Measurements from ENCODE around the gene HINT1.

GRCh38 chr5:131206061-131206460 is 41.0 kb upstream of the HINT1 start:
- TF ChIP-seq ZZZ3 (IDR thresholded peaks at IDR 0.05) (no peak), DACH1 (IDR thresholded peaks at IDR 0.05; ENCODE audit: partially characterized antibody) (no peak), HDAC2 (IDR thresholded peaks at IDR 0.05) (no peak), CTCF (IDR thresholded peaks at IDR 0.05 in 2 of 3, conservative IDR thresholded peaks at IDR 0.05 in 1 of 3; ENCODE audit: insufficient read depth in 2 of 3, low read depth in 1 of 3, low read length in 3 of 3) (no peak), CHD1 (IDR thresholded peaks at IDR 0.05; ENCODE audit: low read length) (no peak), FOXM1 (IDR thresholded peaks at IDR 0.05; ENCODE audit: low read depth) (no peak), FOXM1 (CRISPR knock-in tag; IDR thresholded peaks at IDR 0.05; ENCODE audit: low read depth) (no peak), UBTF (IDR thresholded peaks at IDR 0.05; ENCODE audit: borderline replicate concordance in 1 of 2, low read depth in 2 of 2, low read length in 2 of 2) (no peak), POLR2AphosphoS5 (IDR thresholded peaks at IDR 0.05; ENCODE audit: control insufficient read depth, insufficient read depth, low read depth, low read length) (no peak), CC2D1A (IDR thresholded peaks at IDR 0.05) (no peak), NR4A1 (CRISPR knock-in tag; IDR thresholded peaks at IDR 0.05) (no peak), NR4A1 (tag; IDR thresholded peaks at IDR 0.05) (no peak), BCOR (IDR thresholded peaks at IDR 0.05) (no peak), ZEB2 (IDR thresholded peaks at IDR 0.05) (no peak), MXI1 (IDR thresholded peaks at IDR 0.05; ENCODE audit: low read depth, low read length) (no peak)
- TF ChIP-seq, protein P1, sequence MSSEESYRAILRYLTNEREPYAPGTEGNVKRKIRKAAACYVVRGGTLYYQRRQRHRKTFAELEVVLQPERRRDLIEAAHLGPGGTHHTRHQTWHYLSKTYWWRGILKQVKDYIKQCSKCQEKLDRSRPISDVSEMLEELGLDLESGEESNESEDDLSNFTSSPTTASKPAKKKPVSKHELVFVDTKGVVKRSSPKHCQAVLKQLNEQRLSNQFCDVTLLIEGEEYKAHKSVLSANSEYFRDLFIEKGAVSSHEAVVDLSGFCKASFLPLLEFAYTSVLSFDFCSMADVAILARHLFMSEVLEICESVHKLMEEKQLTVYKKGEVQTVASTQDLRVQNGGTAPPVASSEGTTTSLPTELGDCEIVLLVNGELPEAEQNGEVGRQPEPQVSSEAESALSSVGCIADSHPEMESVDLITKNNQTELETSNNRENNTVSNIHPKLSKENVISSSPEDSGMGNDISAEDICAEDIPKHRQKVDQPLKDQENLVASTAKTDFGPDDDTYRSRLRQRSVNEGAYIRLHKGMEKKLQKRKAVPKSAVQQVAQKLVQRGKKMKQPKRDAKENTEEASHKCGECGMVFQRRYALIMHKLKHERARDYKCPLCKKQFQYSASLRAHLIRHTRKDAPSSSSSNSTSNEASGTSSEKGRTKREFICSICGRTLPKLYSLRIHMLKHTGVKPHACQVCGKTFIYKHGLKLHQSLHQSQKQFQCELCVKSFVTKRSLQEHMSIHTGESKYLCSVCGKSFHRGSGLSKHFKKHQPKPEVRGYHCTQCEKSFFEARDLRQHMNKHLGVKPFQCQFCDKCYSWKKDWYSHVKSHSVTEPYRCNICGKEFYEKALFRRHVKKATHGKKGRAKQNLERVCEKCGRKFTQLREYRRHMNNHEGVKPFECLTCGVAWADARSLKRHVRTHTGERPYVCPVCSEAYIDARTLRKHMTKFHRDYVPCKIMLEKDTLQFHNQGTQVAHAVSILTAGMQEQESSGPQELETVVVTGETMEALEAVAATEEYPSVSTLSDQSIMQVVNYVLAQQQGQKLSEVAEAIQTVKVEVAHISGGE (CRISPR knock-in tag; IDR thresholded peaks at IDR 0.05), result no peak

All from K562 (cell line).